Prostate gland (tissue), 2 donors: Measurements from ENCODE around the gene NEDD4L.

ENCODE experiments used
- CTCF ChIP-seq, 4 experiments: fragments of 200-600 bp in 2 of 4; fragments of 450-650 bp in 2 of 4; sonication (generic) in 2 of 4; IDR thresholded peaks; 1 replicate in 3 of 4; 2 replicates in 1 of 4; pipeline ENCODE4 v1.5.1; 2016 to 2019; ENCODE audit warnings: antibody characterized with exemption in 4 of 4, mild to moderate bottlenecking in 2 of 4, moderate library complexity in 2 of 4
- POLR2A ChIP-seq: fragments of 450-650 bp; IDR thresholded peaks from one replicate; pipeline ENCODE4 v1.6.1; 2016; ENCODE audit warnings: antibody characterized with exemption, mild to moderate bottlenecking
- POLR2AphosphoS5 ChIP-seq: sonication (generic); formaldehyde crosslinking; IDR thresholded peaks from one replicate; pipeline ENCODE4 v1.6.1; 2017; ENCODE audit warnings: antibody characterized with exemption

GRCh38 chr18:58172031-58172430, 128.0 kb downstream of the NEDD4L start:
- TF ChIP-seq POLR2AphosphoS5 (no peak), CTCF (IDR thresholded peaks at IDR 0.05) (no peak), POLR2A (no peak)
